Neural progenitor cell (in vitro differentiated cells): ENCODE data around the gene CREB5.

Experiments
- EZH2 ChIP-seq: fragments of 200-600 bp; sonication (generic); IDR thresholded peaks from 2 replicates; pipeline ENCODE4 v1.6.1; 2017; ENCODE audit warnings: antibody characterized with exemption, mild to moderate bottlenecking, moderate library complexity
- EZH2phosphoT487 ChIP-seq: fragments of 200-600 bp; sonication (generic); IDR thresholded peaks from 2 replicates; pipeline ENCODE4 v1.6.1; 2017; ENCODE audit warnings: antibody characterized with exemption
- TF ChIP-seq, protein P1 (sequence below): fragments of 200-600 bp; sonication (generic); IDR thresholded peaks from 2 replicates; pipeline ENCODE4 v1.5.1; 2017; ENCODE audit warnings: antibody characterized with exemption, mild to moderate bottlenecking

DNA sequence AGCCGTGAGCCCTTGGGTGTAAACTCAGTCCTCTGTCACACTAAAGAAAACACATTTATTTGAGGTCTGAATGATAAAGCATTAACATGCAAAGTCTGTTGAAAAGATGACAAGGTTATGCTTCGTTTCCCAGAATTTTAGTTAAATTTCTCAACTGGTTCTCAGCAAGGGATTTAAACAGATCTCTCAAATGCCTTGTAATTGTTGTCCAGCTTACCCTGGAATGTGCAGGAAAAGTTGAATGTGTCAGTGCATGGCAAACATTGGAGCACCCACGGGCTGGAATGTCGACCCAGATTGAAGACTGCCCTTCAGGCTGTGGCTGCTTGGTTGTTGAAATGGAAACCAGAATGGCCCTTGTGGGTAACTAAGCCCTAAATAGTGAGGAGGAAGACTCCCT is 354.0 kb downstream of the CREB5 start:
- TF ChIP-seq, protein P1, sequence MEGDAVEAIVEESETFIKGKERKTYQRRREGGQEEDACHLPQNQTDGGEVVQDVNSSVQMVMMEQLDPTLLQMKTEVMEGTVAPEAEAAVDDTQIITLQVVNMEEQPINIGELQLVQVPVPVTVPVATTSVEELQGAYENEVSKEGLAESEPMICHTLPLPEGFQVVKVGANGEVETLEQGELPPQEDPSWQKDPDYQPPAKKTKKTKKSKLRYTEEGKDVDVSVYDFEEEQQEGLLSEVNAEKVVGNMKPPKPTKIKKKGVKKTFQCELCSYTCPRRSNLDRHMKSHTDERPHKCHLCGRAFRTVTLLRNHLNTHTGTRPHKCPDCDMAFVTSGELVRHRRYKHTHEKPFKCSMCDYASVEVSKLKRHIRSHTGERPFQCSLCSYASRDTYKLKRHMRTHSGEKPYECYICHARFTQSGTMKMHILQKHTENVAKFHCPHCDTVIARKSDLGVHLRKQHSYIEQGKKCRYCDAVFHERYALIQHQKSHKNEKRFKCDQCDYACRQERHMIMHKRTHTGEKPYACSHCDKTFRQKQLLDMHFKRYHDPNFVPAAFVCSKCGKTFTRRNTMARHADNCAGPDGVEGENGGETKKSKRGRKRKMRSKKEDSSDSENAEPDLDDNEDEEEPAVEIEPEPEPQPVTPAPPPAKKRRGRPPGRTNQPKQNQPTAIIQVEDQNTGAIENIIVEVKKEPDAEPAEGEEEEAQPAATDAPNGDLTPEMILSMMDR: no peak
- no peak for TF ChIP-seq EZH2
- no peak for TF ChIP-seq EZH2phosphoT487
